ENCODE data around the gene ROCK2. TPM values are rescaled to one million over a fixed set of nuclear protein-coding genes. Genes with fewer than 3 reads are reported as not detected.

ROCK2 gene
- total and polyA plus RNA-seq, 3 donors from 2014 or later = 4.6 to 33.7 (median 31.3) TPM

DNA sequence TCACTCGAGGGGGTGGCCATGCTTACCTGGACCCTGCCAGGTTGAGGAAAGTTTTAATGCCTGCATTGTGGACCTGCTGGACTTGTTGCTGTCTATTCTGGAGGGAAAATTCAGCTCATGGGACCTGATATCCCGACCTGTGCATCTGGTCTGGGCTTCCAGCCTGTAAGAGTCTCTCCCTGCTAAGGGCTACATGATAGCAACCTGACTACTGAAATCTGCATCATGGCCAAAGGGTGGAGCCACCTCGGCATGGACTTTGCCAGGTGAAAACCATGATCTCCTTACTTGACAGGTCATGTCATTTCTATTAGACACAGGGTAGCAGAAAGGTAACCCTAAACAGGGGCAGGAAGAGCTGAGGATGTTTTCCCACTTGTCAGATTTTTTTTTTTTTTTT is 202.1 kb downstream of the ROCK2 start:
- 88 to 95% methylated on average over 3 of the region's 3 CpGs for WGBS, 2 donors
- H3K4me3 ChIP-seq = no peak overlapping the region
- no peaks in the 10 kb centered on the region for H3K4me1 ChIP-seq
- H3K36me3 ChIP-seq (ENCODE audit: low read depth, missing control alignments) = no peaks in the 10 kb centered on the region
- H3K9me3 ChIP-seq = no peaks in the 10 kb centered on the region
- no peak overlapping the region for H3K27ac ChIP-seq
- intact Hi-C loops (cut with DNase I; ENCODE audit: low total_unique reads) = no loop called here
- DNase-seq = no peak
- TF ChIP-seq CTCF (IDR thresholded peaks at IDR 0.05) (no peak), POLR2A (IDR thresholded peaks at IDR 0.05) (no peak)
- no peaks in the 10 kb centered on the region for H3K27me3 ChIP-seq

DNA sequence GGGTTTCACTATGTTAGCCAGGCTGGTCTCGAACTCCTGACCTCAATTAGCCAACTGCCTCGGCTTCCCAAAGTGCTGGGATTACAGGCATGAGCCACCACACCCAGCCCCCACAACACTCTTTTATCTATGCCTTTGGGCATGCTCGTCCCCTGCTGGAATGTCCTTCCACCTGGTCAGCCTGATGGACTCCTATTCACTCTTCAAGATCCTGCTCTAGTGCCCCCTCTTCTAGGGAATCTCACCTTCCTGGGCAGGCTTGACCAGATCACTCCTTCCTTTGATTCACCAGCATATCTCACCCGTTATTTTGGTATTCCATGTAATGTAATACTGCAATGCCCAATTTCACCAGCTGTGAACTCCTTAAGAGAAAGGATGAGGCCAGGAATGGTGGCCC is 203.1 kb downstream of the ROCK2 start:
- intact Hi-C loops (cut with DNase I; ENCODE audit: low total_unique reads) = no loop called here
- Histone ChIP-seq H3K27me3 (no peaks in the 10 kb centered on the region), H3K4me3 (no peak overlapping the region), H3K36me3 (ENCODE audit: low read depth, missing control alignments) (no peaks in the 10 kb centered on the region), H3K27ac (no peak overlapping the region), H3K9me3 (no peaks in the 10 kb centered on the region), H3K4me1 (no peaks in the 10 kb centered on the region)
- 91 to 95% methylated on average over 4 of the region's 4 CpGs for WGBS, 2 donors
- no peak for TF ChIP-seq POLR2A (IDR thresholded peaks at IDR 0.05)
- DNase-seq = no peak

DNA sequence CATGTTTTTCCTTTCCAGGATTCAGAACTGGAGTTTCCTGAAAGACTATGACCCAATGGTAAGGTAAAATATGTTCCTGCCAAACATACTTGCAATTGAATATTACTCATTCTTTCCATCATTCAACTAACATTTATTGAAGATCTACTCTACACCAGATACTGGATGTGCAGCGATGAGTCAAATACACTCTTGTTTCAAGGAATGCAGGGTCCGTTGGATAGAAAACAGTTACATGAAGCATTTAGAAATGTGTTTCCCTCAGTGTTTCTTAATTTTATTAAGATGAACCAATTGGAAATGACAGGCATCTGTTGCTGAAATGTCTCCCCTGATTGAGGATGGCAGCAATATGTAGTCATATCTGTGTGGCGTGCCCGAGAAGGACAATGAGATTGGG is 203.9 kb downstream of the ROCK2 start:
- Histone ChIP-seq H3K36me3 (ENCODE audit: low read depth, missing control alignments) (no peaks in the 10 kb centered on the region), H3K27me3 (no peaks in the 10 kb centered on the region), H3K27ac (no peak overlapping the region), H3K9me3 (no peaks in the 10 kb centered on the region), H3K4me1 (no peaks in the 10 kb centered on the region), H3K4me3 (no peak overlapping the region)
- TF ChIP-seq POLR2A (IDR thresholded peaks at IDR 0.05) (no peak), CTCF (IDR thresholded peaks at IDR 0.05) (no peak)
- intact Hi-C loops (cut with DNase I; ENCODE audit: low total_unique reads) = no loop called here
- DNase-seq = no peak
- 58 to 62% methylated on average over 4 of the region's 4 CpGs for WGBS, 2 donors

- no peak for TF ChIP-seq POLR2A (IDR thresholded peaks at IDR 0.05)
- TF ChIP-seq CTCF (IDR thresholded peaks at IDR 0.05) = no peak
- H3K27me3 ChIP-seq = no peaks in the 10 kb centered on the region
- no peaks in the 10 kb centered on the region for H3K9me3 ChIP-seq
- no peaks in the 10 kb centered on the region for H3K36me3 ChIP-seq (ENCODE audit: low read depth, missing control alignments)
- 67 to 79% methylated on average over 5 of the region's 5 CpGs for WGBS, 2 donors
- H3K27ac ChIP-seq = no peak overlapping the region
- DNase-seq = no peak
- intact Hi-C loops (cut with DNase I; ENCODE audit: low total_unique reads) = loop anchor here (10.0 kb wide), 1 partner anchor 310 kb away; no protein-coding TSS in a partner anchor
- H3K4me1 ChIP-seq = peaks cover 14% of the 10 kb centered on the region
- H3K4me3 ChIP-seq = no peak overlapping the region
These were observed 210.1 kb downstream of the ROCK2 start for GRCh38 chr2:11134349-11134748.

DNA sequence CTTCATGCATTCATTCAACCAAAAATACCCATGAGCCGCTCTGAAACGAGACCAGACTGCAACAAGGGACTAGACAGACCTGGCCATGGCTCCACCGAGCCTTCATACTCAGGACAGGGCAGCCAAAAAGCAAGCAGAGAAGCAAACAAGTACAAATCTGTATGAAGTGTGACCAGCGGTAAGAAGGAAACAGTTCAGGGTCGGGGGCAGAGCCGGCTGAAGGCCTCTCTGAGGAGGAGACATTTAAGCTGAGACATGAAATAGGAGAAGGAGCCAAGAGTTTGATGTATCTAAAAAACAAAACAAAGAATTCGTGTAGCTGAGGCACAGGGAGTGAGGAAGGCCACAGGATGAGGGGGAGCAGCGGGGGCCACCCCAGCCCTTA is 210.5 kb downstream of the ROCK2 start:
- Histone ChIP-seq H3K27me3 (no peaks in the 10 kb centered on the region), H3K9me3 (no peaks in the 10 kb centered on the region), H3K27ac (no peak overlapping the region), H3K36me3 (ENCODE audit: low read depth, missing control alignments) (no peaks in the 10 kb centered on the region), H3K4me3 (no peak overlapping the region), H3K4me1 (peaks cover 14% of the 10 kb centered on the region)
- intact Hi-C loops (cut with DNase I; ENCODE audit: low total_unique reads) = loop anchor here (10.0 kb wide), 1 partner anchor 311 kb away; no protein-coding TSS in a partner anchor
- TF ChIP-seq POLR2A (IDR thresholded peaks at IDR 0.05) (no peak), CTCF (IDR thresholded peaks at IDR 0.05) (no peak)
- WGBS, 2 donors = 26 to 31% methylated on average over 8 of the region's 8 CpGs
- no peak for DNase-seq
